ENCODE data around the gene ERFL. TPM values are rescaled to one million over a fixed set of nuclear protein-coding genes. Genes with fewer than 3 reads are reported as not detected.

Gene ERFL
- total RNA-seq, 1 experiment from 2014 or later, result 0.65 TPM

DNA sequence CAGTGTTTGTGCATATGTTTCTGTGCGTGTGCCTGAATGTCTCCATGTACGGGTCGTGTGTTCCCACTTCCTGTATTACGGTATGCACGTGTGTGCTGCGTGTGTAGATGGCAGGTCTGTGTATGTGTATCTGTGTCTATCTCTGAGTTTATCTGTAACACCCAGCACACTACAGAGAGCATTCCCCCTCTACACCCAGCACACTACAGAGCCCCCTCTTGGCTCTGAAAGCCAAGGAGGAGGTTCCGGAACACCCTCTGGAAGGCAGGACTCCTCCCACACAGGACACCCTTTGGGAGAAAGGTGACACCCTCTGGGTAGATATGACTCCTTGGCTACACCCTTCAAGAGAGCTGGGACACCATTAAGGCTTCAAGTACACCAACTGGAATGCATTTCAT lies 2.1 kb upstream of the ERFL start:
- Histone ChIP-seq H3K4me3 (no peak overlapping the region), H3K27me3 (ENCODE audit: insufficient read depth, low read depth) (peaks cover 65% of the 10 kb centered on the region), H2AFZ (no peak overlapping the region), H3K36me3 (ENCODE audit: low read depth) (no peaks in the 10 kb centered on the region), H3F3A (ENCODE audit: insufficient read depth, low read depth) (peaks cover 3% of the 10 kb centered on the region; the same call in 1 of the 2 replicates), H3K9me3 (ENCODE audit: insufficient read depth, low read depth) (no peaks in the 10 kb centered on the region), H3K27ac (no peak overlapping the region), H3K9me2 (ENCODE audit: insufficient read depth) (no peaks in the 10 kb centered on the region), H3K79me2 (ENCODE audit: low read depth) (no peaks in the 10 kb centered on the region), H4K20me1 (ENCODE audit: insufficient read depth) (no peaks in the 10 kb centered on the region), H3K4me2 (no peak overlapping the region), H3K4me1 (replicated peaks; ENCODE audit: insufficient read depth) (peaks cover 9% of the 10 kb centered on the region; the same call in 1 of the 2 replicates)
- intact Hi-C loops (cut with micrococcal nuclease; ENCODE audit: unreplicated experiment), result no loop called here
- ChIA-PET CTCF (no interaction called here), POLR2A (ENCODE audit: unreplicated experiment) (no interaction called here)
- no peak for DNase-seq
- TF ChIP-seq, protein P1, sequence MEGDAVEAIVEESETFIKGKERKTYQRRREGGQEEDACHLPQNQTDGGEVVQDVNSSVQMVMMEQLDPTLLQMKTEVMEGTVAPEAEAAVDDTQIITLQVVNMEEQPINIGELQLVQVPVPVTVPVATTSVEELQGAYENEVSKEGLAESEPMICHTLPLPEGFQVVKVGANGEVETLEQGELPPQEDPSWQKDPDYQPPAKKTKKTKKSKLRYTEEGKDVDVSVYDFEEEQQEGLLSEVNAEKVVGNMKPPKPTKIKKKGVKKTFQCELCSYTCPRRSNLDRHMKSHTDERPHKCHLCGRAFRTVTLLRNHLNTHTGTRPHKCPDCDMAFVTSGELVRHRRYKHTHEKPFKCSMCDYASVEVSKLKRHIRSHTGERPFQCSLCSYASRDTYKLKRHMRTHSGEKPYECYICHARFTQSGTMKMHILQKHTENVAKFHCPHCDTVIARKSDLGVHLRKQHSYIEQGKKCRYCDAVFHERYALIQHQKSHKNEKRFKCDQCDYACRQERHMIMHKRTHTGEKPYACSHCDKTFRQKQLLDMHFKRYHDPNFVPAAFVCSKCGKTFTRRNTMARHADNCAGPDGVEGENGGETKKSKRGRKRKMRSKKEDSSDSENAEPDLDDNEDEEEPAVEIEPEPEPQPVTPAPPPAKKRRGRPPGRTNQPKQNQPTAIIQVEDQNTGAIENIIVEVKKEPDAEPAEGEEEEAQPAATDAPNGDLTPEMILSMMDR (conservative IDR thresholded peaks at IDR 0.05), result no peak
- no peak for TF ChIP-seq EZH2 (IDR thresholded peaks at IDR 0.05; ENCODE audit: low read depth)
- BruUV-seq (replicated peaks), result no TSS peak

DNA sequence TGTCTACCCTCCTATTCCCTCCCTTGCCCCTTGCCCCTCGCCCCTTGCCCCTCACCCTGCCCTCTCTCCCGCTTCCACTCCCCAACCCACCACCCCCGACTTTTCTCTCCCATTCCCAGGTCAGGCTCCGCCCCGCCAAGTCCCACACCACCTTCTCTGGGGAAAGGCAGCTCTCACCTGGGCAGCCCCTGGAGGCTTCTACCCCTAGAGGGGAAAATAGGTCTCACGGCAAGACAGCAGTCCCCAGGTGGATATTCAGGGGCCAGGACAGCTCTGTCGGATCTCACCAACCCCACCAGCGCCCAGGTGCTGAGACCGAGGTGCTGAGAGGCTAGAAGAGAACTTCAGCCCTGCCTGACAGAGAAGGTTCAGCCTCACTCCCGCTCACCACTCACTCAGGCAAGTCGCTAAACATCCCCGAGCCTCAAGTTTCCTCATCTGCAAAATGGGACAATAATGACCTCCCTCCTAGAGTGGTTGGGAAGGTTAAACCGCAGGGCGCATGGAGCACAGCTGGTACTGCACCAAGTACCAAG lies 1.4 kb upstream of the ERFL start:
- Histone ChIP-seq H3K27ac (no peak overlapping the region), H3K79me2 (ENCODE audit: low read depth) (no peaks in the 10 kb centered on the region), H2AFZ (no peak overlapping the region), H3F3A (ENCODE audit: insufficient read depth, low read depth) (peaks cover 10% of the 10 kb centered on the region; the same call in 1 of the 2 replicates), H3K9me3 (ENCODE audit: insufficient read depth, low read depth) (no peaks in the 10 kb centered on the region), H3K9me2 (ENCODE audit: insufficient read depth) (no peaks in the 10 kb centered on the region), H3K36me3 (ENCODE audit: low read depth) (no peaks in the 10 kb centered on the region), H3K27me3 (ENCODE audit: insufficient read depth, low read depth) (peaks cover 70% of the 10 kb centered on the region), H4K20me1 (ENCODE audit: insufficient read depth) (no peaks in the 10 kb centered on the region), H3K4me2 (no peak overlapping the region), H3K4me3 (no peak overlapping the region), H3K4me1 (replicated peaks; ENCODE audit: insufficient read depth) (peaks cover 9% of the 10 kb centered on the region; the same call in 1 of the 2 replicates)
- TF ChIP-seq, protein P1 (conservative IDR thresholded peaks at IDR 0.05), result no peak
- no peak for TF ChIP-seq EZH2 (IDR thresholded peaks at IDR 0.05; ENCODE audit: low read depth)
- DNase-seq, result no peak
- BruUV-seq (replicated peaks), result no TSS peak
- intact Hi-C loops (cut with micrococcal nuclease; ENCODE audit: unreplicated experiment), result no loop called here
- ChIA-PET POLR2A (ENCODE audit: unreplicated experiment) (interaction anchor here (0.6 kb wide), 1 partner anchor 147 kb away, joined by 3 read pairs; the partner anchor contains the start of gene ZNF574), CTCF (interaction anchor here (0.6 kb wide), 1 partner anchor 27 kb away, joined by 3 read pairs; no protein-coding TSS in a partner anchor)

DNA sequence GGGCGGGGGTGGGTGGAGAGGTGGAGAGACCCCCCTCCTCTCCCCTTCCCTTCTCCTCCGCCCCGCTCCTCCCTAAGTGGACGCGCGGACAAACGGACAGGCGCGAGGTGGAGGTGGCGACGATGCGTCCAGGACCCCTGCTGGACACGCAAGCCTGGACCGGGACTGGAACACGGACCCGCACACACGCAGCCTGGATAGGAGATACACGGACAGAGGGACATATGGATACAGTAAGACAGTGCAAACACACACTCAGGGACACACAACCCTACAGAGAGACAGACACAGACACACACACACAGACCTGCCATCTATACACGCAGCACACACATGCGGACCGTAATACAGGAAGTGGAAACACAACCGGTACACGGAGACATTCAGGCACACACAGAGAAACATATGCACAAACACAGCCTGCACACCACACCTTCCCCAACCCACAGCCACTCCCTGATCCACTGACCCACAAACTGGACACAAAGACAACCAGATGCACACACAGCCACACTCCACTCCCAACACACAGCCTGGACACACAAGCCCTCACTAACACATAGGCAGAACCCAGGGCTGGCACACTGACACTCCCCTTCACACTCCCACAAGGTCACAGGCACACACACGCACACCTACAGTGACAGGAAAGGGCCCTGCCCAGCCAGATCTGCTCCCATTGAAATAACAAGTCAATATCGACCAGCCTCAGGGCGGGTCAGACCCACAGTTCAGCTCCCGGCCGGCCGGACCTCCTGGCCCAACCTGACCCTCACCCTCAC lies 696 bp upstream of the ERFL start:
- no TSS peak for BruUV-seq (replicated peaks)
- H3K9me3 ChIP-seq (ENCODE audit: insufficient read depth, low read depth), result no peaks in the 10 kb centered on the region
- TF ChIP-seq, protein P1 (conservative IDR thresholded peaks at IDR 0.05), result no peak
- no peak for TF ChIP-seq EZH2 (IDR thresholded peaks at IDR 0.05; ENCODE audit: low read depth)
- CTCF ChIA-PET, result interaction anchor here (0.5 to 1.0 kb wide), 5 partner anchors 8 to 229 kb away, joined by 3 to 13 read pairs (median 4); no protein-coding TSS in a partner anchor
- no peak for DNase-seq
- H3K4me2 ChIP-seq, result peak overlapping the region; percentile 80
- 0 out of 2 replicates have a peak overlapping the region, but pooled peaks have one; percentile 68 for H2AFZ ChIP-seq
- H4K20me1 ChIP-seq (ENCODE audit: insufficient read depth), result no peaks in the 10 kb centered on the region
- H3K9me2 ChIP-seq (ENCODE audit: insufficient read depth), result no peaks in the 10 kb centered on the region
- H3K36me3 ChIP-seq (ENCODE audit: low read depth), result no peaks in the 10 kb centered on the region
- H3K4me3 ChIP-seq, result peak overlapping the region; percentile 59; the same call in 1 of the 2 replicates
- H3K27ac ChIP-seq, result no peak overlapping the region
- intact Hi-C loops (cut with micrococcal nuclease; ENCODE audit: unreplicated experiment), result no loop called here
- H3F3A ChIP-seq (ENCODE audit: insufficient read depth, low read depth), result peaks cover 11% of the 10 kb centered on the region; the same call in 1 of the 2 replicates
- peaks cover 9% of the 10 kb centered on the region; the same call in 1 of the 2 replicates for H3K4me1 ChIP-seq (replicated peaks; ENCODE audit: insufficient read depth)
- no peaks in the 10 kb centered on the region for H3K79me2 ChIP-seq (ENCODE audit: low read depth)
- POLR2A ChIA-PET (ENCODE audit: unreplicated experiment), result interaction anchor here (0.6 kb wide), 1 partner anchor 147 kb away, joined by 3 read pairs; the partner anchor contains the start of gene ZNF574
- H3K27me3 ChIP-seq (ENCODE audit: insufficient read depth, low read depth), result peaks cover 77% of the 10 kb centered on the region
